ENCODE data around the gene CRYBG2. TPM values are rescaled to one million over a fixed set of nuclear protein-coding genes. Genes with fewer than 3 reads are reported as not detected.

CRYBG2 gene
- total RNA-seq, 1 donor from 2014 or later, result 18.6 TPM

DNA sequence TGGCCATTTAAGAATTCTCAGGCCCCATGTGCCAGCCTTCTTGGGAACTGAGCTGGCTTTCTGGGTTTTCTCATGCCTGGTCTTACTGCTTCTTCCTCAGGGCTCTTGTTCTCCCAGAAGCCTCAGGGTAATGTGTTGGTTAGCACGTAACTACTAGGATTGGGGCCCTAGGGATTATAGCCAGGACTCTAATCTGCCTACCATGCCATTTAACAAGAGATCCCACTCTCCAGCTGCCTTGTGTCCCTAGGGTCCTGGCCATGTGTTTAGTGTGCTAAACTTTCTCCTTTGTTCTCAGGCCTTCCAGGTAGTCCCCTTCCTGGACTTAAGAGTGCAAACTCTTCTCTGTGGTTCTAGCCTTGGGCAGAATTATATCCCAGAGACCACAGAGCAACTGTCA, 76.2 kb downstream of the CRYBG2 start:
- Histone ChIP-seq H3K27me3 (ENCODE audit: control insufficient read depth, insufficient read depth, low read length) (no peaks in the 10 kb centered on the region), H3K4me3 (ENCODE audit: low read depth, low read length) (no peak overlapping the region), H3K36me3 (ENCODE audit: control insufficient read depth, insufficient read depth, low read length) (no peaks in the 10 kb centered on the region)
- TF ChIP-seq, protein P1, sequence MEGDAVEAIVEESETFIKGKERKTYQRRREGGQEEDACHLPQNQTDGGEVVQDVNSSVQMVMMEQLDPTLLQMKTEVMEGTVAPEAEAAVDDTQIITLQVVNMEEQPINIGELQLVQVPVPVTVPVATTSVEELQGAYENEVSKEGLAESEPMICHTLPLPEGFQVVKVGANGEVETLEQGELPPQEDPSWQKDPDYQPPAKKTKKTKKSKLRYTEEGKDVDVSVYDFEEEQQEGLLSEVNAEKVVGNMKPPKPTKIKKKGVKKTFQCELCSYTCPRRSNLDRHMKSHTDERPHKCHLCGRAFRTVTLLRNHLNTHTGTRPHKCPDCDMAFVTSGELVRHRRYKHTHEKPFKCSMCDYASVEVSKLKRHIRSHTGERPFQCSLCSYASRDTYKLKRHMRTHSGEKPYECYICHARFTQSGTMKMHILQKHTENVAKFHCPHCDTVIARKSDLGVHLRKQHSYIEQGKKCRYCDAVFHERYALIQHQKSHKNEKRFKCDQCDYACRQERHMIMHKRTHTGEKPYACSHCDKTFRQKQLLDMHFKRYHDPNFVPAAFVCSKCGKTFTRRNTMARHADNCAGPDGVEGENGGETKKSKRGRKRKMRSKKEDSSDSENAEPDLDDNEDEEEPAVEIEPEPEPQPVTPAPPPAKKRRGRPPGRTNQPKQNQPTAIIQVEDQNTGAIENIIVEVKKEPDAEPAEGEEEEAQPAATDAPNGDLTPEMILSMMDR (IDR thresholded peaks at IDR 0.05; ENCODE audit: insufficient read depth, low read length, poor library complexity, severe bottlenecking), result no peak
- DNase-seq (ENCODE audit: low read depth), result no peak

DNA sequence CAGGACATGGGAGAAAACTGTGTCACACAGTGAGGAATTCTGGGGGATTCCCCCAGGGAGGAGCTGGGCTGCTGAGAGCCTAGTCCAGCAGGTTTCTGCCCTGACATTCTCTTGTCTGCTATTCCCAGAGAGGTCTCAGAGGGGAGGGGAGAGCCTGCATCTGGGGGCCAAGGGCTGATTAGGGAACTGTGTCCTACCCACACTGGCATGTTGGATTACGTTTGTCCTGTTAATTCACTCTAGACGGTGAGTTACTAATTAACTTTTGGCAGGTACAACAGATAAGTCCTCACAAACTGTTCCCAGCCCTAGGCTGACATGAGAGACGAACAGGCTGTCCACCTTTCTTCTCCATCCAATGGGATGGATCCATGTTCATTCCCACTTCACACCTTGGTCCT, 76.7 kb downstream of the CRYBG2 start:
- no peaks in the 10 kb centered on the region for H3K27me3 ChIP-seq (ENCODE audit: control insufficient read depth, insufficient read depth, low read length)
- no peak overlapping the region for H3K4me3 ChIP-seq (ENCODE audit: low read depth, low read length)
- TF ChIP-seq, protein P1 (IDR thresholded peaks at IDR 0.05; ENCODE audit: insufficient read depth, low read length, poor library complexity, severe bottlenecking), result no peak
- DNase-seq (ENCODE audit: low read depth), result no peak
- H3K36me3 ChIP-seq (ENCODE audit: control insufficient read depth, insufficient read depth, low read length), result no peaks in the 10 kb centered on the region

DNA sequence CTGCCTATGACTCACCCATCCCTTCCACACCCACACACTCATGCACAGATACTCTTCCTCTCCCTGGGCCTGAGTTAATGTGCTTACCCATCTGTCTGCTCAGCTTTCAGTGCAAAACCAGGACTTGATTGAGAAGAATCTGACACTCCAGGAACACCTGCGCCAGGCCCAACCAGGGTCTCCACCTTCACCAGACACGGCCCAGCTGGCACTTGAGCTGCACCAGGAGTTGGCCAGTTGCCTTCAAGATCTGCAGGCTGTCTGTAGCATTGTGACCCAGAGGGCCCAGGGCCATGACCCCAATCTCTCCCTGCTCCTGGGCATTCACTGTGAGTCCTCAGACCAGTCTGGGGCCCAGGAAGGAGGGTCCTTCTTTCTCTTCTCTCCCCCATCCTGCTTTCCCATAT, 77.5 kb downstream of the CRYBG2 start:
- DNase-seq (ENCODE audit: low read depth), result no peak
- no peaks in the 10 kb centered on the region for H3K27me3 ChIP-seq (ENCODE audit: control insufficient read depth, insufficient read depth, low read length)
- TF ChIP-seq, protein P1 (IDR thresholded peaks at IDR 0.05; ENCODE audit: insufficient read depth, low read length, poor library complexity, severe bottlenecking), result no peak
- no peak overlapping the region for H3K4me3 ChIP-seq (ENCODE audit: low read depth, low read length)
- H3K36me3 ChIP-seq (ENCODE audit: control insufficient read depth, insufficient read depth, low read length), result no peaks in the 10 kb centered on the region

DNA sequence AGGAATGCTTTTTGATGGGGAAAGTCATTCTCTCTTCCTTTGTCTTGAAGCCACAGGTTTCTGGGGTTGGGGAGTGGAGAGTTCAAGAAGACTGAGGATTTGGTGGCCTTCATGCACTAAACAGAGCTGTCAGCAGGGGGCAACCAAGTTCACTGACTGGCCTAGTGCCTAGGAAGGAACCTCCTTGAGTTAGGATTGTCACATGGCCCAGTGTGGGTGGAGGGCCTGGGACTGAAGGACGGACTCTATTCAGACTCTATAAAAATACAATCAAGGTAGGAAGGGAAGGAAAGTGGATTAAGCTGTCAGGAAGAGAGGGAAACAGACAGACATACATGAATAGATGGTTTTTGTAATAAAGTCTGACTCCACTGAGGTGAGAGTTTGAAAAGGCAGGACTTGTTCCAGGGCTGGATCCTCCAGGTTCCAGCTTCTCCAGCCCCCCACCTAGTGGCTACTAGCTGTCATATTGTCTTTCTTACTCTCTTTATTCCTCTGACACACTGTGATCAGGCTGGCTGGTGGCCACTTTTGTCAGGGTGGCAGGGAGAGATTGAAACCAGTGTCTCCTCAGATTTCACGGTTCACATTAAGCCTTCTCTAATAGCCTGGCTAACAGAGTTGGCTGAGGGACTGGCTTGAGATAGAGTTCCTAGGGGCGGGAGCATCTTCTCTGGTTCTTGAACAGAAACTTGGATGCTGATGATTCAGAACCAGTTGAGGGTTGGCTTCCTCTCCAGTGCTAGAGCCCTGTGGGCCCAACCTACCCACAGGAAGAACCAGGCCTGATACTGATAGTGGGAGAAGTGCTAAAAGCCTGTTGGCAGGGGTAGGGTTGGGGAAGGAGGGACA, 78.1 kb downstream of the CRYBG2 start:
- Histone ChIP-seq H3K4me3 (ENCODE audit: low read depth, low read length) (no peak overlapping the region), H3K27me3 (ENCODE audit: control insufficient read depth, insufficient read depth, low read length) (no peaks in the 10 kb centered on the region), H3K36me3 (ENCODE audit: control insufficient read depth, insufficient read depth, low read length) (no peaks in the 10 kb centered on the region)
- TF ChIP-seq, protein P1 (IDR thresholded peaks at IDR 0.05; ENCODE audit: insufficient read depth, low read length, poor library complexity, severe bottlenecking), result peak; percentile 72
- DNase-seq (ENCODE audit: low read depth), result no peak

DNA sequence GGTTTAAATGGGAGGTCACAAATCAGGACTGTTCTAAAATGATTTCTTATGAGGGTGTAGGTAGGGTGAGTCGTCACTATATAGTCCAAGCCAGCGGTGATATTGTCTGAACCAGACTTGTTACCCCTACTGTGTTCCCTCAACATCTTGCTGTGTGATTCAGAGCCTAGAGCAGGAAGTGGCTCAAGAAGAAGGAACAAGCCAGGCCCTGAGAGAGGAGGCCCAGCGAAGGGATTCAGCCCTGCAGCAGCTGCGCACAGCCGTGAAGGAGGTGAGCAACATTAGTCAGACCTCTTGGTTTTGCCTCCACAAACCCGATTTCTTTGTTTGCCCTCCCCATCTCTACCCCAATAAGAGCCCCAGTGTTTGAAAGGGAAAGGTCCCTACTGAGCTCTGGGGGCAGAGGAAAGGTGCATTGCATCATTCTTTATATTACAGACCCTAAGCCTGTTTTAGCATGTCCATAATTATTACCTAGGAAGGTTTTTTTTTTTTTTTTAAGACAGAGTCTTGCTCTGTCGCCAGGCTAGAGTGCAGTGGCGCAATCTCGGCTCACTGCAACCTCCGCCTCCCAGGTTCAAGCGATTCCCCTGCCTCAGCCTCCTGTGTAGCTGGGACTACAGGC, 79.0 kb downstream of the CRYBG2 start:
- H3K36me3 ChIP-seq (ENCODE audit: control insufficient read depth, insufficient read depth, low read length), result no peaks in the 10 kb centered on the region
- TF ChIP-seq, protein P1 (IDR thresholded peaks at IDR 0.05; ENCODE audit: insufficient read depth, low read length, poor library complexity, severe bottlenecking), result no peak
- no peak overlapping the region for H3K4me3 ChIP-seq (ENCODE audit: low read depth, low read length)
- DNase-seq (ENCODE audit: low read depth), result no peak
- H3K27me3 ChIP-seq (ENCODE audit: control insufficient read depth, insufficient read depth, low read length), result no peaks in the 10 kb centered on the region

Other genes with a start within 250 kb of the CRYBG2 start
- gene PDIK1L, start 242.3 kb downstream of the CRYBG2 start, total RNA-seq, result 6.6 and 6.8 TPM in 2 replicates
- gene FAM110D, start 195.1 kb downstream of the CRYBG2 start, total RNA-seq, result 0.07 and 0.79 TPM in 2 replicates
- gene C1orf232, start 185.2 kb downstream of the CRYBG2 start, total RNA-seq, result not detected in 2 replicates
- gene ZNF593, start 184.2 kb downstream of the CRYBG2 start, total RNA-seq, result 53.0 and 73.8 TPM in 2 replicates
- not detected in 2 replicates for gene ZNF593OS, start 182.3 kb downstream of the CRYBG2 start, total RNA-seq
- gene CNKSR1, start 176.6 kb downstream of the CRYBG2 start, total RNA-seq, result 15.2 and 16.8 TPM in 2 replicates
- gene CATSPER4, start 163.5 kb downstream of the CRYBG2 start, total RNA-seq, result 0.04 TPM in 1 of 2 replicates, not detected in the other
- 7.5 and 9.7 TPM in 2 replicates for gene CEP85, start 119.9 kb downstream of the CRYBG2 start, total RNA-seq
- 113 and 133 TPM in 2 replicates for gene SH3BGRL3, start 74.0 kb downstream of the CRYBG2 start, total RNA-seq
- gene UBXN11, start 47.5 kb downstream of the CRYBG2 start, total RNA-seq, result 9.4 and 10.2 TPM in 2 replicates
- gene CD52, start 36.2 kb downstream of the CRYBG2 start, total RNA-seq, result 1.2 TPM in 1 of 2 replicates, not detected in the other
- not detected in 2 replicates for gene ZNF683, start 18.6 kb upstream of the CRYBG2 start, total RNA-seq
- gene LIN28A, start 56.7 kb upstream of the CRYBG2 start, total RNA-seq, result not detected in 2 replicates
- 43.8 and 52.7 TPM in 2 replicates for gene DHDDS, start 78.2 kb upstream of the CRYBG2 start, total RNA-seq
- gene HMGN2, start 118.3 kb upstream of the CRYBG2 start, total RNA-seq, result 126 and 131 TPM in 2 replicates
- gene RPS6KA1, start 175.6 kb upstream of the CRYBG2 start, total RNA-seq, result 48.1 and 48.5 TPM in 2 replicates

Data from kidney epithelial cell (primary cell).